H9 (cell line): ENCODE results near the gene SERPINB5. TPM values are rescaled to one million over a fixed set of nuclear protein-coding genes. Genes with fewer than 3 reads are reported as not detected.

Experiments
- DNase-seq: peaks from one replicate; pipeline ENCODE4 v3.0.0-alpha.2; 2017
- H2AFZ ChIP-seq: one replicate; pipeline ENCODE4 v1.6.1; 2013; ENCODE audit warnings: mild to moderate bottlenecking, low read length, control low read depth, moderate library complexity
- H2AK5ac ChIP-seq: 2 replicates; pipeline ENCODE4 v1.6.1; 2013; ENCODE audit warnings: low read length, control low read depth, mixed read lengths; ENCODE audit not compliant: insufficient read length
- H2BK120ac ChIP-seq: one replicate; pipeline ENCODE4 v1.6.1; 2013; ENCODE audit warnings: low read depth, mild to moderate bottlenecking, low read length, control low read depth, inconsistent platforms; ENCODE audit not compliant: poor library complexity, severe bottlenecking
- H2BK12ac ChIP-seq: 2 replicates; pipeline ENCODE4 v1.6.1; 2013; ENCODE audit warnings: low read length, control low read depth, mixed read lengths, low read depth; ENCODE audit not compliant: insufficient read length
- H2BK15ac ChIP-seq: 2 replicates; pipeline ENCODE4 v1.6.1; 2013; ENCODE audit warnings: low read depth, low read length, control low read depth
- H2BK20ac ChIP-seq: one replicate; pipeline ENCODE4 v1.6.1; 2013; ENCODE audit warnings: low read depth, mild to moderate bottlenecking, low read length, control low read depth, inconsistent platforms; ENCODE audit not compliant: poor library complexity, severe bottlenecking
- H2BK5ac ChIP-seq: 2 replicates; pipeline ENCODE4 v1.6.1; 2013; ENCODE audit warnings: low read length, control low read depth, mixed read lengths; ENCODE audit not compliant: insufficient read length
- H3K14ac ChIP-seq: 2 replicates; pipeline ENCODE4 v1.6.1; 2013; ENCODE audit warnings: low read length, control low read depth; ENCODE audit not compliant: insufficient read depth
- H3K18ac ChIP-seq: 2 replicates; pipeline ENCODE4 v1.6.1; 2013; ENCODE audit warnings: low read depth, mild to moderate bottlenecking, mixed read lengths, low read length, control low read depth; ENCODE audit not compliant: insufficient read length
- H3K23ac ChIP-seq: 2 replicates; pipeline ENCODE4 v1.6.1; 2013; ENCODE audit warnings: low read length, control low read depth, mixed read lengths, low read depth; ENCODE audit not compliant: insufficient read length
- H3K23me2 ChIP-seq: 2 replicates; pipeline ENCODE4 v1.6.1; 2013; ENCODE audit warnings: low read depth, mild to moderate bottlenecking, mixed read lengths, low read length, control low read depth; ENCODE audit not compliant: insufficient read length, poor library complexity, severe bottlenecking
- H3K27ac ChIP-seq: 2 replicates; pipeline ENCODE4 v1.5.1; 2013; ENCODE audit warnings: low read length, control low read depth, mixed read lengths, low read depth; ENCODE audit not compliant: insufficient read length
- H3K27me3 ChIP-seq: 2 replicates; pipeline ENCODE4 v1.6.1; 2013; ENCODE audit warnings: low read length, control low read depth, inconsistent platforms; ENCODE audit not compliant: insufficient read depth
- H3K4ac ChIP-seq: 2 replicates; pipeline ENCODE4 v1.6.1; 2013; ENCODE audit warnings: low read depth, mild to moderate bottlenecking, control low read depth, inconsistent platforms, low read length, moderate library complexity
- H3K4me1 ChIP-seq: 2 replicates; pipeline ENCODE4 v1.6.1; 2013; ENCODE audit warnings: low read length, control low read depth, inconsistent platforms; ENCODE audit not compliant: insufficient read depth
- H3K4me2 ChIP-seq: 2 replicates; pipeline ENCODE4 v1.6.1; 2013; ENCODE audit warnings: low read length, control low read depth, mixed read lengths; ENCODE audit not compliant: insufficient read length, insufficient read depth
- H3K56ac ChIP-seq: 2 replicates; pipeline ENCODE4 v1.6.1; 2013; ENCODE audit warnings: low read depth, mild to moderate bottlenecking, mixed read lengths, low read length, control low read depth; ENCODE audit not compliant: insufficient read length
- H3K79me1 ChIP-seq: 2 replicates; pipeline ENCODE4 v1.6.1; 2013; ENCODE audit warnings: low read depth, mild to moderate bottlenecking, moderate library complexity, low read length, control low read depth, inconsistent platforms; ENCODE audit not compliant: insufficient read depth, poor library complexity, severe bottlenecking
- H3K79me2 ChIP-seq: 2 replicates; pipeline ENCODE4 v1.6.1; 2013; ENCODE audit warnings: low read length, control low read depth, inconsistent platforms; ENCODE audit not compliant: insufficient read depth
- H3K9ac ChIP-seq: 2 replicates; pipeline ENCODE4 v1.6.1; 2013; ENCODE audit warnings: low read length, control low read depth, mixed read lengths; ENCODE audit not compliant: insufficient read length; ENCODE audit errors: extremely low read depth
- H3K9me3 ChIP-seq: one replicate; pipeline ENCODE4 v1.6.1; 2013; ENCODE audit warnings: low read depth, low read length, inconsistent platforms; ENCODE audit not compliant: control insufficient read depth
- H3T11ph ChIP-seq: one replicate; pipeline ENCODE4 v1.6.1; 2013; ENCODE audit warnings: mild to moderate bottlenecking, low read length, control low read depth, inconsistent platforms
- H4K20me1 ChIP-seq: one replicate; pipeline ENCODE4 v1.6.1; 2013; ENCODE audit not compliant: control insufficient read depth, insufficient read length, insufficient read depth
- H4K5ac ChIP-seq: 2 replicates; pipeline ENCODE4 v1.6.1; 2013; ENCODE audit warnings: low read depth, mild to moderate bottlenecking, mixed read lengths, low read length, control low read depth; ENCODE audit not compliant: insufficient read length
- H4K8ac ChIP-seq: replicated peaks from 2 replicates; pipeline ENCODE4 v1.6.1; 2013; ENCODE audit warnings: low read length, control low read depth, mixed read lengths, low read depth; ENCODE audit not compliant: insufficient read length
- H4K91ac ChIP-seq: 2 replicates; pipeline ENCODE4 v1.6.1; 2013; ENCODE audit warnings: low read depth, mild to moderate bottlenecking, moderate library complexity, mixed read lengths, low read length, control low read depth; ENCODE audit not compliant: insufficient read length
- H3K27ac Mint-ChIP-seq, 3 experiments: 2 replicates in 2 of 3; 3 replicates in 1 of 3; pipeline ENCODE4 v1.8.0; 2020 to 2021; ENCODE audit warnings: mixed read lengths in 3 of 3, mild to moderate bottlenecking in 1 of 3, moderate library complexity in 1 of 3
- H3K27me3 Mint-ChIP-seq: 2 replicates; pipeline ENCODE4 v1.8.0; 2021; ENCODE audit warnings: low read depth, mild to moderate bottlenecking, moderate library complexity, mixed read lengths
- H3K36me3 Mint-ChIP-seq, 3 experiments: 2 replicates in 2 of 3; 3 replicates in 1 of 3; pipeline ENCODE4 v1.8.0; 2020 to 2021; ENCODE audit warnings: low read depth in 3 of 3, mixed read lengths in 3 of 3; ENCODE audit not compliant: insufficient read depth in 1 of 3
- H3K4me1 Mint-ChIP-seq, 2 experiments: 2 replicates each; pipeline ENCODE4 v1.8.0; 2020; ENCODE audit warnings: mixed read lengths in 2 of 2
- H3K4me3 Mint-ChIP-seq, 2 experiments: 2 replicates in 1 of 2; 3 replicates in 1 of 2; pipeline ENCODE4 v1.8.0; 2020 to 2021; ENCODE audit warnings: mild to moderate bottlenecking in 2 of 2, mixed read lengths in 2 of 2, moderate library complexity in 1 of 2
- H3K9me3 Mint-ChIP-seq, 2 experiments: 2 replicates in 1 of 2; 3 replicates in 1 of 2; pipeline ENCODE4 v1.8.0; 2020; ENCODE audit warnings: mild to moderate bottlenecking in 2 of 2, mixed read lengths in 2 of 2, moderate library complexity in 1 of 2
- WGBS: extraction: QIAGEN DNeasy Blood & Tissue Kit; methylation state at CpG from one replicate; pipeline ENCODE4 v1.1.7; 2013; ENCODE audit warnings: missing lambda C conversion rate, low lambda C conversion rate, mixed read lengths; ENCODE audit not compliant: insufficient read length; ENCODE audit errors: extremely low coverage; 5-methylcytosine and 5-hydroxymethylcytosine counted together
- total RNA-seq: library from RNA; stranded (reverse); gene quantifications from 2 replicates; pipeline ENCODE4 v1.2.1, GENCODE V29; 2021
- TF ChIP-seq, protein P1 (sequence below): fragments of 200-600 bp; sonication (generic); conservative IDR thresholded peaks from 3 replicates; pipeline ENCODE4 v1.8.0; 2021; ENCODE audit warnings: antibody characterized with exemption, mild to moderate bottlenecking

Gene SERPINB5
- total RNA-seq, 1 experiment from 2014 or later = not detected

DNA sequence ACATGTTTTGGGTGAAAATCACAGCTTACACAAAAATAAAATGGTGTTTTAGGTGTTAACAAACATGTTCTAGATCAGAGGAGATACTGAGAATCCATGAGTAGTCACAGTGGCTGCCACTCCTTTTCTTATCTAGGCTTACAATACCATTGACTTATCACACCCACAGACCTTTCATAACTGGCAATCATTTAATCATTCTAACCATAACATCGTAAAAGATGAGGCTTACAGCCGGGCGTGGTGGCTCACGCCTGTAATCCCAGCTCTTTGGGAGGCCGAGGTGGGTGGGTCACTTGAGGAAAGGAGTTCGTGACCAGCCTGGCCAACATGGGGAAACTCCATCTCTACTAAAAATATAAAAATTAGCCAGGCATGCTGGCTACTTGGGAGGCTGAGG, 18.8 kb upstream of the SERPINB5 start:
- H3T11ph ChIP-seq = no peak overlapping the region
- no peak overlapping the region for H3K14ac ChIP-seq
- no peak overlapping the region for H3K9ac ChIP-seq
- no peak overlapping the region for H2BK20ac ChIP-seq
- no peaks in the 10 kb centered on the region for H3K79me1 ChIP-seq
- no peak overlapping the region for H3K4me3 Mint-ChIP-seq
- no peak overlapping the region for H2BK120ac ChIP-seq
- no peak overlapping the region for H3K4ac ChIP-seq
- no peak overlapping the region for H3K23ac ChIP-seq
- no peak overlapping the region for H3K27ac ChIP-seq
- WGBS = no CpG with 5 or more reads among the region's 6 CpGs
- H3K23me2 ChIP-seq = no peaks in the 10 kb centered on the region
- H3K4me1 ChIP-seq = peaks cover 2% of the 10 kb centered on the region; the same call in 1 of the 2 replicates
- H3K4me1 Mint-ChIP-seq = peaks cover 6 to 10% of the 10 kb centered on the region in 2 experiments
- no peak overlapping the region for H3K4me2 ChIP-seq
- no peaks in the 10 kb centered on the region for H4K20me1 ChIP-seq
- H3K36me3 Mint-ChIP-seq = no peaks in the 10 kb centered on the region; a peak in 1 of 7 replicates
- H3K9me3 ChIP-seq = no peaks in the 10 kb centered on the region
- no peak overlapping the region for H2BK5ac ChIP-seq
- H4K8ac ChIP-seq = no peak overlapping the region
- no peak overlapping the region for H2AFZ ChIP-seq
- H2BK15ac ChIP-seq = no peak overlapping the region
- no peak overlapping the region for H3K18ac ChIP-seq
- H4K5ac ChIP-seq = no peak overlapping the region
- H3K9me3 Mint-ChIP-seq = no peaks in the 10 kb centered on the region; a peak in 1 of 5 replicates
- no peak overlapping the region for H3K56ac ChIP-seq
- H3K27ac Mint-ChIP-seq = no peak overlapping the region
- H3K79me2 ChIP-seq = no peaks in the 10 kb centered on the region
- TF ChIP-seq, protein P1, sequence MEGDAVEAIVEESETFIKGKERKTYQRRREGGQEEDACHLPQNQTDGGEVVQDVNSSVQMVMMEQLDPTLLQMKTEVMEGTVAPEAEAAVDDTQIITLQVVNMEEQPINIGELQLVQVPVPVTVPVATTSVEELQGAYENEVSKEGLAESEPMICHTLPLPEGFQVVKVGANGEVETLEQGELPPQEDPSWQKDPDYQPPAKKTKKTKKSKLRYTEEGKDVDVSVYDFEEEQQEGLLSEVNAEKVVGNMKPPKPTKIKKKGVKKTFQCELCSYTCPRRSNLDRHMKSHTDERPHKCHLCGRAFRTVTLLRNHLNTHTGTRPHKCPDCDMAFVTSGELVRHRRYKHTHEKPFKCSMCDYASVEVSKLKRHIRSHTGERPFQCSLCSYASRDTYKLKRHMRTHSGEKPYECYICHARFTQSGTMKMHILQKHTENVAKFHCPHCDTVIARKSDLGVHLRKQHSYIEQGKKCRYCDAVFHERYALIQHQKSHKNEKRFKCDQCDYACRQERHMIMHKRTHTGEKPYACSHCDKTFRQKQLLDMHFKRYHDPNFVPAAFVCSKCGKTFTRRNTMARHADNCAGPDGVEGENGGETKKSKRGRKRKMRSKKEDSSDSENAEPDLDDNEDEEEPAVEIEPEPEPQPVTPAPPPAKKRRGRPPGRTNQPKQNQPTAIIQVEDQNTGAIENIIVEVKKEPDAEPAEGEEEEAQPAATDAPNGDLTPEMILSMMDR = no peak
- no peaks in the 10 kb centered on the region for H3K27me3 ChIP-seq
- H2AK5ac ChIP-seq = no peak overlapping the region
- no peak overlapping the region for H4K91ac ChIP-seq
- DNase-seq = no peak
- H2BK12ac ChIP-seq = no peak overlapping the region
- H3K27me3 Mint-ChIP-seq = no peaks in the 10 kb centered on the region
